ENCODE measurements around the gene LTB. TPM values are rescaled to one million over a fixed set of nuclear protein-coding genes. Genes with fewer than 3 reads are reported as not detected.
A peak's percentile ranks its signal among the peaks of the same experiment; 100 is the strongest.

Gene LTB
- total and polyA plus RNA-seq, 2 of the 4 experiments (the other 2 are of a cell fraction) = not detected

GRCh38 chr6:31587791-31588777, 5.9 kb upstream of the LTB start (continued):
- TF ChIP-seq CHD1 (IDR thresholded peaks at IDR 0.05; ENCODE audit: low read depth, low read length) (no peak), MXI1 (IDR thresholded peaks at IDR 0.05; ENCODE audit: borderline replicate concordance, low read depth, low read length) (no peak)

DNA sequence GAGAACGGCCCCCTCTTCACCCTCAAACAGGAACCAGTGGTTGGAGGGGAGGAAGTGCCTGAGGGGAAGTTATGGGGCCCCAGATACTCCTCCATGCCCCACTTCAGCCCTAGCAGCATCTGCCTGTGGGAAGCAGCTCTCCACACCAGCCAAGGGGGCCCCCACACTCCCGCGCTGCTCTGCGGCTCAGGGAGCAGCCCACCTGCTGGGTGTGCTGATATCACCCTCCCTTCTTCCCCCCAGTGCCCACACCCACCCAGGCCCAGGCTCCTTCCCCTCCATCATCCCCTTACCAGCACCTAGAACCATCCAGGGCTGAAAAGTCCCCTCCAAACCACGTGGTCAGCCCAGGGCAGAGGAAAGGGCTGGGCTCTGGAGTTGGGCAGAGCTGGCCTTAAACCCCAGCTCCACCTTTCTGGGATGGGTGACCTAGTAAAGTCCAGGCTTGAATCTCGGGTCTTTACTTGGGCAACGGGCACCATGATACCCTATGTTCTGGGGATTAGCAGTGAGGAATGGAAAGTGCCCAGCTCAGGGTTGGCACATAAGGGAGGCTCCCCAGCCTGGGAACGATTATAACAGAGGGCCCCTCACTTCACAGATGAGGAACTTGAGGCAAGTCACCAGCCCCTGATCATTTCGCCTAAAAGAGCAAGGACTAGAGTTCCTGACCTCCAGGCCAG, 4.5 kb upstream of the LTB start:
- Histone ChIP-seq H3K27me3 (ENCODE audit: control insufficient read depth, insufficient read depth, low read length) (peaks cover 11% of the 10 kb centered on the region), H3K4me2 (ENCODE audit: low read depth, low read length) (no peak overlapping the region), H2AFZ (replicated peaks; ENCODE audit: low read length, poor library complexity) (no peak overlapping the region), H3K9me3 (ENCODE audit: control insufficient read depth, insufficient read depth, low read length) (no peaks in the 10 kb centered on the region), H3K36me3 (ENCODE audit: control insufficient read depth, insufficient read depth, low read length) (no peaks in the 10 kb centered on the region), H2AK9ac (replicated peaks; ENCODE audit: low read depth, low read length, poor library complexity) (peak overlapping the region; percentile 61), H4K20me1 (ENCODE audit: insufficient read depth, low read length) (no peaks in the 10 kb centered on the region), H2BK5ac (ENCODE audit: low read depth, low read length, poor library complexity, severe bottlenecking) (no peak overlapping the region), H3K18ac (ENCODE audit: low read depth, low read length) (no peak overlapping the region), H3K27ac (ENCODE audit: insufficient read depth, low read length) (no peak overlapping the region), H3K4me1 (ENCODE audit: control insufficient read depth, insufficient read depth, low read length) (peaks cover 2% of the 10 kb centered on the region; the same call in 1 of the 2 replicates), H2BK15ac (ENCODE audit: low read depth, low read length) (no peak overlapping the region), H4K5ac (ENCODE audit: low read depth, low read length) (no peak overlapping the region), H4K91ac (ENCODE audit: insufficient read depth, low read depth, low read length) (no peak overlapping the region), H3K4me3 (ENCODE audit: insufficient read depth, low read depth, low read length) (no peak overlapping the region), H3K9me1 (ENCODE audit: insufficient read depth, low read length) (no peaks in the 10 kb centered on the region; the same call in 1 of the 2 replicates), H3K4ac (ENCODE audit: low read depth, low read length) (no peak overlapping the region), H3K56ac (ENCODE audit: extremely low read depth, insufficient read depth, low read length) (no peak overlapping the region), H2AK5ac (ENCODE audit: low read depth, low read length) (no peak overlapping the region), H3K14ac (replicated peaks; ENCODE audit: low read depth, low read length) (no peak overlapping the region), H4K8ac (ENCODE audit: low read depth in 2 of 2, low read length in 2 of 2) (no peak overlapping the region; a peak in 1 of 4 replicates), H2BK120ac (ENCODE audit: low read depth, low read length) (no peak overlapping the region), H2BK20ac (ENCODE audit: low read depth, low read length) (no peak overlapping the region), H3K79me1 (ENCODE audit: low read depth in 1 of 2, low read length in 2 of 2) (no peaks in the 10 kb centered on the region), H3K9ac (ENCODE audit: low read depth, low read length) (no peak overlapping the region), H3K23ac (ENCODE audit: low read depth, low read length) (no peak overlapping the region)
- CTCF ChIA-PET = interaction anchor here (2.9 kb wide), 1 partner anchor 12 kb away, joined by 9 read pairs; no protein-coding TSS in a partner anchor
- in situ Hi-C loops (cut with MboI; ENCODE audit: low sequenced_read_pairs) (no loop called here), dilution Hi-C loops (cut with HindIII; ENCODE audit: low sequenced_read_pairs, unreplicated experiment) (no loop called here), intact Hi-C loops (cut with micrococcal nuclease) (no loop called here)
- WGBS, 2 experiments (ENCODE audit: extremely low coverage in 2 of 2, insufficient read length in 1 of 2) = 0% methylated on average over 2 of the region's 9 CpGs; no CpG with 5 or more reads in 1 of the 2 experiments
- BruUV-seq (replicated peaks) = no TSS peak
- ATAC-seq (ENCODE audit: low read depth) (no peak), DNase-seq (no peak)
- POLR2A ChIA-PET (ENCODE audit: unreplicated experiment) = no interaction called here
- TF ChIP-seq CTCF (conservative IDR thresholded peaks at IDR 0.05; ENCODE audit: low read depth, low read length) = no peak
- no peak for TF ChIP-seq BHLHE40 (IDR thresholded peaks at IDR 0.05; ENCODE audit: low read depth, low read length)
- TF ChIP-seq RCOR1 (IDR thresholded peaks at IDR 0.05; ENCODE audit: insufficient replicate concordance, low read length) = no peak
- TF ChIP-seq RAD21 (IDR thresholded peaks at IDR 0.05; ENCODE audit: low read length) = no peak
- TF ChIP-seq, protein P1, sequence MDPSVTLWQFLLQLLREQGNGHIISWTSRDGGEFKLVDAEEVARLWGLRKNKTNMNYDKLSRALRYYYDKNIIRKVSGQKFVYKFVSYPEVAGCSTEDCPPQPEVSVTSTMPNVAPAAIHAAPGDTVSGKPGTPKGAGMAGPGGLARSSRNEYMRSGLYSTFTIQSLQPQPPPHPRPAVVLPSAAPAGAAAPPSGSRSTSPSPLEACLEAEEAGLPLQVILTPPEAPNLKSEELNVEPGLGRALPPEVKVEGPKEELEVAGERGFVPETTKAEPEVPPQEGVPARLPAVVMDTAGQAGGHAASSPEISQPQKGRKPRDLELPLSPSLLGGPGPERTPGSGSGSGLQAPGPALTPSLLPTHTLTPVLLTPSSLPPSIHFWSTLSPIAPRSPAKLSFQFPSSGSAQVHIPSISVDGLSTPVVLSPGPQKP (IDR thresholded peaks at IDR 0.05; ENCODE audit: borderline replicate concordance, low read depth, low read length) = no peak
- no peak for TF ChIP-seq MXI1 (IDR thresholded peaks at IDR 0.05; ENCODE audit: borderline replicate concordance, low read depth, low read length)
- TF ChIP-seq POLR2A (IDR thresholded peaks at IDR 0.05; ENCODE audit: low read depth, low read length) = no peak
- no peak for TF ChIP-seq RFX5 (IDR thresholded peaks at IDR 0.05; ENCODE audit: low read depth, low read length)
- no peak for TF ChIP-seq MAZ (IDR thresholded peaks at IDR 0.05; ENCODE audit: borderline replicate concordance, low read depth, low read length)
- no peak for TF ChIP-seq CEBPB (IDR thresholded peaks at IDR 0.05; ENCODE audit: low read depth, low read length)
